Astrocyte (in vitro differentiated cells and primary cell): ENCODE results near the gene AP1M1. TPM values are rescaled to one million over a fixed set of nuclear protein-coding genes. Genes with fewer than 3 reads are reported as not detected.

Experiments
- DNase-seq: peaks from one replicate; pipeline ENCODE4 v3.0.0-alpha.2; 2010; ENCODE audit warnings: low read depth
- FAIRE-seq: peaks from 2 replicates; lab custom pipeline; 2011; peaks lifted over from hg19 to GRCh38; lab: Jason Lieb, UNC
- H2AFZ ChIP-seq: 2 replicates; pipeline ENCODE4 v1.6.0; 2012; ENCODE audit warnings: low read depth, low read length, inconsistent platforms
- H3K27ac ChIP-seq: 2 replicates; pipeline ENCODE4 v1.5.1; 2011; ENCODE audit warnings: low read depth, low read length, inconsistent platforms
- H3K27me3 ChIP-seq: 2 replicates; pipeline ENCODE4 v1.6.0; 2011; ENCODE audit warnings: low read length, inconsistent platforms; ENCODE audit not compliant: insufficient read depth
- H3K36me3 ChIP-seq: 2 replicates; pipeline ENCODE4 v1.5.1; 2011; ENCODE audit warnings: low read length, inconsistent platforms; ENCODE audit not compliant: insufficient read depth
- H3K4me1 ChIP-seq: 2 replicates; pipeline ENCODE4 v1.5.1; 2011; ENCODE audit warnings: low read length, inconsistent platforms; ENCODE audit not compliant: insufficient read depth
- H3K4me2 ChIP-seq: 2 replicates; pipeline ENCODE4 v1.6.0; 2012; ENCODE audit warnings: low read length, inconsistent platforms
- H3K4me3 ChIP-seq: 2 replicates; pipeline ENCODE4 v1.5.1; 2011; ENCODE audit warnings: low read depth, mild to moderate bottlenecking, low read length, inconsistent platforms; ENCODE audit not compliant: insufficient read depth
- H3K79me2 ChIP-seq: 2 replicates; pipeline ENCODE4 v1.6.0; 2012; ENCODE audit warnings: mild to moderate bottlenecking, low read length, inconsistent platforms; ENCODE audit not compliant: insufficient read depth
- H3K9ac ChIP-seq: 2 replicates; pipeline ENCODE4 v1.6.0; 2012; ENCODE audit warnings: mild to moderate bottlenecking, low read length, inconsistent platforms
- H3K9me3 ChIP-seq: 2 replicates; pipeline ENCODE4 v1.5.1; 2012; ENCODE audit warnings: low read depth, mild to moderate bottlenecking, low read length, inconsistent platforms; ENCODE audit not compliant: insufficient read depth
- H4K20me1 ChIP-seq: 2 replicates; pipeline ENCODE4 v1.6.0; 2012; ENCODE audit warnings: low read length, inconsistent platforms; ENCODE audit not compliant: insufficient read depth
- H3K27ac Mint-ChIP-seq: one replicate; pipeline ENCODE4 v1.8.0; 2021; ENCODE audit warnings: mild to moderate bottlenecking, mixed read lengths; ENCODE audit not compliant: unreplicated experiment
- H3K27me3 Mint-ChIP-seq: one replicate; pipeline ENCODE4 v1.8.0; 2021; ENCODE audit warnings: low read depth, mixed read lengths; ENCODE audit not compliant: unreplicated experiment
- H3K36me3 Mint-ChIP-seq: one replicate; pipeline ENCODE4 v1.8.0; 2021; ENCODE audit warnings: low read depth, mixed read lengths; ENCODE audit not compliant: unreplicated experiment
- H3K4me1 Mint-ChIP-seq: one replicate; pipeline ENCODE4 v1.8.0; 2021; ENCODE audit warnings: low read depth, mixed read lengths; ENCODE audit not compliant: unreplicated experiment
- H3K4me3 Mint-ChIP-seq: one replicate; pipeline ENCODE4 v1.8.0; 2021; ENCODE audit warnings: mild to moderate bottlenecking, moderate library complexity, mixed read lengths; ENCODE audit not compliant: unreplicated experiment
- H3K9me3 Mint-ChIP-seq: one replicate; pipeline ENCODE4 v1.8.0; 2021; ENCODE audit warnings: mild to moderate bottlenecking, mixed read lengths; ENCODE audit not compliant: unreplicated experiment
- CTCF ChIP-seq: IDR thresholded peaks from 2 replicates; pipeline ENCODE4 v1.5.1; 2011; ENCODE audit warnings: low read depth, mild to moderate bottlenecking, inconsistent platforms, low read length, moderate library complexity; ENCODE audit not compliant: insufficient read depth
- EZH2 ChIP-seq: IDR thresholded peaks from 2 replicates; pipeline ENCODE4 v1.6.1; 2012; ENCODE audit warnings: mild to moderate bottlenecking, low read length, inconsistent platforms; ENCODE audit not compliant: insufficient read depth
- total RNA-seq: library from RNA; stranded (reverse); gene quantifications from 2 replicates; pipeline ENCODE4 v1.2.1, GENCODE V29; 2021

AP1M1 gene
- total RNA-seq, 1 donor from 2014 or later = 87.6 TPM

DNA sequence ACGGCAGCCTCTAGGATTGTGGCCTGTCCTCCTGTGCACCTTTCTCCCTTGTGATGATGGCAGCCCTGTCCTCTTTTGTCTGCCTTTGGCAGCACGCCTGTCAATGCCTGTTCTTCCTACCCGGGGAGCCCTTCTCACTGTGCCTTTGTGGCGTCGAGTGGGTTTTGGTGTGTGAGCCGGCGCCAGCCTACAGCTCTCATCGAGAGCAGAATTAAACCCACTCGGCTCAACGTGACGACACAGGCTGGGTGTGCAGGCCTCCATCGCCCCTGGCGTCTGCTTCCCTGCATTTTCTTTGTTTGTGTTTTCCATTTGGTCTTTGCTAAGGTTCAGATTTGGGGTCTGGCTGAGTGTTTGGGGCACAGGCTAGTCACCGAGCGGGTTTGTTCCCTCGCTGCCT lies 34.4 kb downstream of the AP1M1 start:
- H3K36me3 Mint-ChIP-seq = peaks cover 33% of the 10 kb centered on the region
- DNase-seq (no peak), FAIRE-seq (no peak)

GRCh38 chr19:16232568-16232967 lies 34.9 kb downstream of the AP1M1 start:
- no peaks in the 10 kb centered on the region for H3K79me2 ChIP-seq
- no peak for FAIRE-seq
- DNase-seq = no peak
- TF ChIP-seq EZH2 (no peak), CTCF (no peak)
- no peak overlapping the region for H3K9ac ChIP-seq
- no peak overlapping the region for H3K4me2 ChIP-seq
- no peak overlapping the region for H2AFZ ChIP-seq
- Mint-ChIP-seq H3K4me3 (no peak overlapping the region), H3K27ac (no peak overlapping the region), H3K27me3 (no peaks in the 10 kb centered on the region), H3K9me3 (no peaks in the 10 kb centered on the region), H3K4me1 (peaks cover 2% of the 10 kb centered on the region), H3K36me3 (peaks cover 33% of the 10 kb centered on the region)
- peaks cover 19% of the 10 kb centered on the region for H3K36me3 ChIP-seq
- H4K20me1 ChIP-seq = peaks cover 24% of the 10 kb centered on the region
- H3K4me1 ChIP-seq = no peaks in the 10 kb centered on the region
- no peaks in the 10 kb centered on the region for H3K9me3 ChIP-seq
- H3K4me3 ChIP-seq = no peak overlapping the region
- H3K27ac ChIP-seq = no peak overlapping the region
- H3K27me3 ChIP-seq = no peaks in the 10 kb centered on the region

More for the DNA sequence above, 34.4 kb downstream of the AP1M1 start:
- Histone ChIP-seq H2AFZ (no peak overlapping the region), H3K4me3 (no peak overlapping the region), H3K27ac (no peak overlapping the region), H3K4me2 (no peak overlapping the region), H3K9me3 (no peaks in the 10 kb centered on the region), H3K9ac (no peak overlapping the region), H3K79me2 (no peaks in the 10 kb centered on the region), H4K20me1 (peaks cover 24% of the 10 kb centered on the region), H3K4me1 (no peaks in the 10 kb centered on the region), H3K36me3 (peaks cover 19% of the 10 kb centered on the region), H3K27me3 (no peaks in the 10 kb centered on the region)
- H3K27ac Mint-ChIP-seq = no peak overlapping the region
- TF ChIP-seq EZH2 (no peak), CTCF (no peak)
- no peak overlapping the region for H3K4me3 Mint-ChIP-seq
- peaks cover 2% of the 10 kb centered on the region for H3K4me1 Mint-ChIP-seq
- no peaks in the 10 kb centered on the region for H3K9me3 Mint-ChIP-seq
- no peaks in the 10 kb centered on the region for H3K27me3 Mint-ChIP-seq

DNA sequence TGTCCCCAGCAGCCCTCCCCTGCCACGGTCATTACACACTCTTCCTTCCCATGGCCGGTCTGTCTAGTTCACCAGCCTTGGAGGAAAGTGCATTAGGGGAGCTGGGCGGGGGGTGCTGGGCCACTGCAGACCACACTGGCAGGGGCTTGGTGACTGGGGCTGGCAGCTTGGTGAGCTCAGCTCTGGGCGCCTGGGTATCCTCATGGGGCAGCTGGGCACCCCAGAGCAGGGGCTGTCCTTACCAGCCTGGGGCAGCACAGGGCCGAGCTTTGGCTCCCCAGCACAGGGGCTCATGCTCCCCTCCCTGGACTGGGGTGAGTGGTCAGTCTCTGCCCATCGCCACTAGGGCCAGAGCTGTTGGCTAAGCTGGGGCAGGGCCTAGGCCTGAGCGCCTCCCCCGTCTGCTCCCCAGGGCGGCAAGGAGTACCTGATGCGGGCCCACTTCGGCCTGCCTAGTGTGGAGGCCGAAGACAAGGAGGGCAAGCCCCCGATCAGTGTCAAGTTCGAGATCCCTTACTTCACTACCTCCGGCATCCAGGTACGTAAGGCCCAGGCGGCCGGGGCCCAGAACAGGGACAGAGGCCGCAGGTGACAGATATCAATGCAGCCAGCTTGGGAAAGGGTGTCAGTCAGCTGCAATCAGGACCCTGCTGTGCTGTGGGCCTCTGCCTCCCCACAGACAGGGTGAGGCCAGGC lies 35.5 kb downstream of the AP1M1 start:
- no peak overlapping the region for H3K4me3 Mint-ChIP-seq
- Histone ChIP-seq H3K4me3 (no peak overlapping the region), H3K27ac (no peak overlapping the region), H3K4me1 (no peaks in the 10 kb centered on the region), H3K9me3 (no peaks in the 10 kb centered on the region), H4K20me1 (peaks cover 24% of the 10 kb centered on the region), H3K36me3 (peaks cover 15% of the 10 kb centered on the region), H3K4me2 (no peak overlapping the region), H3K27me3 (no peaks in the 10 kb centered on the region), H2AFZ (no peak overlapping the region), H3K79me2 (no peaks in the 10 kb centered on the region), H3K9ac (no peak overlapping the region)
- no peak for TF ChIP-seq EZH2
- TF ChIP-seq CTCF = no peak
- peaks cover 34% of the 10 kb centered on the region for H3K36me3 Mint-ChIP-seq
- no peak for FAIRE-seq
- H3K27ac Mint-ChIP-seq = no peak overlapping the region
- no peaks in the 10 kb centered on the region for H3K27me3 Mint-ChIP-seq
- no peaks in the 10 kb centered on the region for H3K9me3 Mint-ChIP-seq
- no peak for DNase-seq
- peaks cover 2% of the 10 kb centered on the region for H3K4me1 Mint-ChIP-seq
